Measurements from ENCODE around the gene ZNF615.
"Not testable (repeated sequence)": the region's sequence is repeated elsewhere in the genome, so short reads cannot be mapped to it uniquely, and the experiment has no call there.

ZNF615 gene

GRCh38 chr19:51994048-51994644 lies 13.9 kb downstream of the ZNF615 start:
- peak overlapping the region; percentile 46 for H3K4me3 ChIP-seq
- TF ChIP-seq CTCF (IDR thresholded peaks at IDR 0.05): no peak
- no peak for DNase-seq (ENCODE audit: low spot score)
- H3K27ac ChIP-seq: no peak overlapping the region

- H3K27ac ChIP-seq: no peak overlapping the region
- DNase-seq (ENCODE audit: low spot score): no peak
- H3K4me3 ChIP-seq: peak overlapping the region; percentile 46
- TF ChIP-seq CTCF (IDR thresholded peaks at IDR 0.05): no peak
Measured at GRCh38 chr19:51993422-51993821, 14.6 kb downstream of the ZNF615 start.

GRCh38 chr19:51986309-51987291 lies 21.4 kb downstream of the ZNF615 start, which contains the start of gene ZNF350:
ZNF350 (minus strand) TSS chr19:51986840; CDS start chr19:51974360, 12,480 bp downstream.
- H3K4me3 ChIP-seq: peak within 1 kb of the TSS; percentile 93
- H3K27ac ChIP-seq: peak within 1 kb of the TSS; percentile 85 to 87
- TF ChIP-seq CTCF (IDR thresholded peaks at IDR 0.05): no peak
- DNase-seq (ENCODE audit: low spot score): peak; percentile 93

- no peak for TF ChIP-seq CTCF (IDR thresholded peaks at IDR 0.05)
- no peak overlapping the region for H3K27ac ChIP-seq
- no peak for DNase-seq (ENCODE audit: low spot score)
- no peak overlapping the region for H3K4me3 ChIP-seq
Measured at GRCh38 chr19:51983361-51983760, 24.6 kb downstream of the ZNF615 start.

- H3K27ac ChIP-seq; H3K4me3 ChIP-seq; DNase-seq (ENCODE audit: low spot score): not testable (repeated sequence)
Measured at GRCh38 chr19:51980926-51981325, 27.1 kb downstream of the ZNF615 start.

GRCh38 chr19:51980116-51980736 lies 27.8 kb downstream of the ZNF615 start:
- H3K27ac ChIP-seq: no peak overlapping the region
- TF ChIP-seq CTCF (IDR thresholded peaks at IDR 0.05): no peak
- no peak for DNase-seq (ENCODE audit: low spot score)
- no peak overlapping the region for H3K4me3 ChIP-seq

- no peak overlapping the region for H3K4me3 ChIP-seq
- TF ChIP-seq CTCF (IDR thresholded peaks at IDR 0.05): no peak
Measured at GRCh38 chr19:51978882-51979281, 29.1 kb downstream of the ZNF615 start.

More at GRCh38 chr19:51978882-51979281, 29.1 kb downstream of the ZNF615 start:
- H3K27ac ChIP-seq: no peak overlapping the region
- DNase-seq (ENCODE audit: low spot score): no peak

Data from coronary artery (tissue), 2 donors.